HG02840 (cell line): ENCODE measurements around the gene EBPL.

ENCODE experiments used
- ATAC-seq: cut with Tn5 transposase; IDR thresholded peaks from one replicate; pipeline ENCODE4 v1.9.1; 2021; ENCODE audit warnings: mild to moderate bottlenecking, moderate library complexity, moderate number of reproducible peaks; ENCODE audit not compliant: unreplicated experiment, low FRiP score

Gene EBPL

DNA sequence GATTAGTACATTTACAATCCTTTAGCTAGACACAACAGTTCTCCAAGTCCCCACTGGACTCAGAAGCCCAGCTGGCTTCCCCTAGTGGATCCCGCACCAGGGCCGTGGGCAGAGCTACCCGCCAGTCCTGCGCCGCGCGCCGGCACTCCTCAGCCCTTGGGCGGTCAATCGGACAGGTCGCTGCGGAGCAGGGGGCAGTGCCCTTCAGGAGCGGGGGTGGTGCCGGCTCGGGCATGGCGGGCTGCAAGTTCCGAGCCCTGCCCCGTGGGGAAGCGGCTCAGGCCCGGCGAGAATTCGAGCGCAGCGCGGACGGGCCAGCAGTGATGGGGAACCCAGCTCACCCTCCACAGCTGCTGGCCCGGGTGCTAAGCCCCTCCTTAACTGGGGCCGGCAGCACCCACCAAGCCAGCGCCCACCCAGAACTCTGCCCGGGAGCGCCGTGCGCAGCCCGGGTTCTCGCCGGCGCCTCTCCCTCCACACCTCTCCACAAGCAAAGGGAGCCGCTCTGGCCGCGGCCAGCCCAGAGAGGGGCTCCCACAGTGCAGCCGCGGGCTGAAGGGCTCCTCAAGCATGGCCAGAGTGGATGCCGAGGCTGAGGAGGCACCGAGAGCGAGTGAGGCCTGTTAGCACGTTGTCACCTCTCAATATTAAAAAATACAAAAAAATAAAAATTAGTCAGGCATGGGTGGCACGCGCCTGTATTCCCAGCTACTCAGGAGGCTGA lies 12.9 kb downstream of the EBPL start:
- no peak for ATAC-seq

DNA sequence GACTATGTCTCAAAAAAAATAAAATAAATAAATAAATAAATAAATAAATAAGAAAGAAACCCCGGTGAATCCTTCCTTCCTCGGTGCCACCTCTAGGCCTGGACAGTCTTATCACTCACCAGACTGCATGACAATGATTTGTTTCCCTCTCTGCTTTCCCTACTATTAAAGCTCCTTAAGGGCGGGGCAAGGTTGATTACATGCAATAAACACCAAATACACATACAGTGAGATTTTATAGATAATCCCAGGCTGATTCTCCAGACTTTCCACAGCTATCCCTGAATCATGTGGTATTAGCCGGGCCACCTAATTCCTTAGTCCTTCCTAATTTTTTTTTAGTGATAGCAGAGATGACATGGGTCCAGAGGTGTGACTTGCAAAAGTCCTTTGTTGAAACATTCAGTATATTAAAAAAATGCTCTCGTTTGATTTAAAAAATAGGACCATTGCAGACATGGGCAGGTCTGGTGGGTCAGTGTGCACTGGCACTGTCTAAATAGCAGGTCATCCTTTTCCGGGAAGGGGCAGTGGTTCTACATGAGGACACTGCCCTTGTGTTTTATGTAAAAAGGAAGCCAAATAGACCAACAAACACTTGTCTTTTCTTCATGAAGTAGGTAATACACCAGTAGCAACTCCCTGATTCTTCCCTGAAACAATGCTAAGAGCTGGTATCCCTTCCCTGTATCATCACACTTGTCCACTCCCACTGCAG lies 14.5 kb downstream of the EBPL start:
- no peak for ATAC-seq

DNA sequence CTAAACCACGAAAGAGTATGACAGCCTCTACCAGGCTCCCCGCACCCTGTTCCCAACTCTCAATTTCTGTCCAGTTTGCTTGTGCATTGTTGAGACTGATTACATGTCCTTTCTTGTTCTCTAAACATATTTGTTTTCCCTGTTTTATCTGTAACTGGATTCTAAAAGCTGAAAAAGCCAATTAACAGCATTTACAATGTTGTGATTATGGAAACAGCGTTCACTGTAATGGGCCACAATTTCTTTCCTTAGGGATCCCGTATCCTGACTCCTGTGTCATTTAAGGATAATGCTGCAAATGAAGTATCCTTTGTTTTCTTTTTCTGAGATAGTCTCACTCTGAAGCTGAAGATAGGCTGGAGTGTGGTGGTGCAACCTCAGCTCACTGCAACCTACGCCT lies 20.5 kb downstream of the EBPL start:
- ATAC-seq, result no peak

DNA sequence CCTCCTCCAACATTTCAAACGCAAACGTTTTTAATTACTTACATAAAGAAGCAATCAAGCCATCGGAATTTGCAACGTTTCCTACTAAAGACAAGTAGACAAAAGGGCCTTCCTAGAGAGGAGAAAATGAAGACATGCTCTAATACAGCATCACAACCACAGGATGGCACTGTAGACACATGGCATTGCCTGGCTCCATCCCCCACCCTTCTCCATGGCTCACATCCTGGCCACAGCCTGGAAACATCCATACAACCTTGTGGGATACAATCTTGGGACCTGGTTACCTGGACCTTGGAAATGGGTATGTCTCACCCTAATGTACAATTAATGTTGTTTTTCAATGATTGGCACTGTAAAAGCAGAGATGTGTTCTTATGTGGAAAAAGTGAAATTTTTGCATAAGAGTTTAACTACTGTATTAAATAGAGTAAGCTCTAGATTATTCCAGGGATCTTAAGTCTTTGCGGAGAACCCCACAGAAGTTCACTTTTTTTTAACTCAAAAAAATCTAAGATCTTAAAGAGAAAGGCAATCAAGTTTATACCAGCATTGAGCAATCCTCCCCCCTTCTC lies 21.5 kb downstream of the EBPL start:
- no peak for ATAC-seq

DNA sequence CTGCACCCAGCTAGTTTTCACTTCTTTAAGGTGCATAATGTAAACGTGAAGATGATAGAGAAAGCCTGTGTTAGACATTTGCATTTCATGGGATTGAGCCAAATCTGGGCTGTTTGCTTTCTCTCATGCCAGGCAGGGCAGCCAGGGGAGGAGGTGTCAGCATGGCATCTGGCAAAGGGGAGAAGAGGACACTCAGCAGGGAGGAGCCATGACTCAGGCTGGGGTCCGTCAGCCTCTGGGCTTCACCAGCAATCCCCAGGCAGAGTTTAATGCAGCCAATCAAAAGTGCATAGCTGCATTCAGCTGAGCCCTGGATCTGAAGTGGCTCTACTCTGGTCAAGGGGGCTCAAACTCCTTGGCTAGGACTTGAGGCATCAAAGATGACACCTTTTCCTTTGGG lies 23.5 kb downstream of the EBPL start:
- ATAC-seq, result no peak

DNA sequence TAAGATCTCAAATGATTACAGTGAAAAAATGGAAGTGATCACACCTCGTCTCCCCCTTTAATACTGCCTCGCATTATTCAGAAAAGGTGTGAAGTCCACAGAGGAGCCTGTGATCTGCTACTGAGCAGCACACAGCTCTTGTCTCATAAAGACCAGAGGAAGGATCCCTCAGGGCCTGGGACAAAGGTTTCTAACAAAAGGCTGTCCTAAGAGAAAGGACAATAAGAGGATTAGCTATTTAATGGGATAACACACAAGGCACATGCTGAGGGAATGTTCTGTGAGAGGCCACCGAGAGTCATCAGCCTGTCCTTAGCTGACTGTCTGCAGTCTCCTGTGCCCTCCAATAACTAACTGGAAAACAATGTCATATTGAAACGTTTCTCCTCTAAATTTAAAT lies 26.7 kb downstream of the EBPL start:
- ATAC-seq, result no peak

DNA sequence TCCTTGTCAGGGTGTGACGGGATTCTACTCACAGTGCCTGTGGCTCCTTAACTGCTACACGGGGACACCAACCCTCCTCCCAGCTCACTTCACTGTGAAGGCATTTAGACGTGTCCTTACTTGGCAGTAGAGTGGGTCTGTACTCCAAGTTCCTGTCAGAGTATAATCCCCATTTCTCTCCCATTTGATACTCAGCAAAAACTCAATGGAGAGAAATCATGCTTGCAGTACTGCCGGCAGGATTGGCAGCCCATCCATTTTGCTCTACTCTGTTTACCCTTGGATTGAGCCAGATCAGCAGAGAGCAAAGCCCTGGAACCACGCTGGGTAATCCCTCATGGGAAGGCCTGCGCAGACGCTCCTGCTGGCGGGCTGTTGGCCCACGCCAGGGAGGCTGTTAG lies 34.0 kb downstream of the EBPL start:
- ATAC-seq, result no peak

DNA sequence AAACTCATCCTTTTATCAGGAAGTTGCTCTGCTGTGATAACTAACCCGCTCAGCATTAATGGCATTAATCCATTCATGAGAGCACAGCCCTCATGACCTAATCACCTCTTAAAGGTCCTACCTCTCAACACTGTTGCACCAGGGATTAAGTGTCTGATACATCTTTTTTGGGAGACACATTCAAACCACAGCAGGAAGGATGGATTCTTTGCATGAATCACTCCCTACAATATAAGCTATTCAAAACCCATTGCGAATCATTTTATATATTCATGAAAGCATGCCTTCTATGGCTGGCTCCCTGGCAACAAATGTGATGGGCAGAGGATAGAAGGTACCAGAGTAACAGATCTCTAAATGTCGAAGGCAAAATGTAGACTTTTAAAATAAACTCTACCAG lies 35.4 kb downstream of the EBPL start:
- no peak for ATAC-seq

DNA sequence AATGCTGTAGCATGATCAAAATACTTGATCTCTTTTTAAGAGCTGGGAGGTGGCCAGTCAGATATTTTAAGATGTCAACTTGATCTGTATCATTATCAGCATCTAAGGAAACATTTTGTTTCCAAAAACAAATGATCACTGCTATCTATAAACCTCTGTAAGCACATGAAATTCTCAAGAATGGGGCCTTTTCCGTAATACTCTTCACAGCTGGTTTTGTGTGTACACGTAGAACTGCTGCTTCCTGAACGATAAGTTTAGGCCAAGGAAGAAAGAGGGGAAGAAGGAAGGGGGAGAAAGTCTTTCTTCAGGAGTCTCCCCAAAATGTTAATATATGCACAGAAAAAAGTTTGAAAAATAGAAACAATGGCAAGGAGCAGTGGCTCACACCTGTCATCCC lies 37.3 kb downstream of the EBPL start:
- ATAC-seq, result no peak

DNA sequence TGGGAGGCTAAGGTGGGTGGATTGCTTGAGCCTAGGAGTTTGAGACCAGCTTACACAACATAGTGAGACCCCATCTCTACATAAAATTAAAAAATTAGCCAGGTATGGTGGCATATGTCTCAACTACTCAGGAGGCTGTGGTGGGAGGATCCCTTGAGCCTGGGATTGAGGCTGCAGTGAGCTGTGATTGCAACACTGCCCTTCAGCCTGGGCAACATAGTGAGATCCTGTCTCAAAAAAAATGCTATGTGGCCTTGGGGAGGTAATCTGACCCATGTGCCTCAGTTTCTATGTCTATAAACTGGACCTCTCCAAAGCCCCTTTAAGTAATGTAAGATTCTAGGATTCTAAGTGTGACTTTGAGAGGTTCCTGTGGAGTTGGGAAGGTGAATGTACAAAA lies 37.8 kb downstream of the EBPL start:
- ATAC-seq, result no peak

DNA sequence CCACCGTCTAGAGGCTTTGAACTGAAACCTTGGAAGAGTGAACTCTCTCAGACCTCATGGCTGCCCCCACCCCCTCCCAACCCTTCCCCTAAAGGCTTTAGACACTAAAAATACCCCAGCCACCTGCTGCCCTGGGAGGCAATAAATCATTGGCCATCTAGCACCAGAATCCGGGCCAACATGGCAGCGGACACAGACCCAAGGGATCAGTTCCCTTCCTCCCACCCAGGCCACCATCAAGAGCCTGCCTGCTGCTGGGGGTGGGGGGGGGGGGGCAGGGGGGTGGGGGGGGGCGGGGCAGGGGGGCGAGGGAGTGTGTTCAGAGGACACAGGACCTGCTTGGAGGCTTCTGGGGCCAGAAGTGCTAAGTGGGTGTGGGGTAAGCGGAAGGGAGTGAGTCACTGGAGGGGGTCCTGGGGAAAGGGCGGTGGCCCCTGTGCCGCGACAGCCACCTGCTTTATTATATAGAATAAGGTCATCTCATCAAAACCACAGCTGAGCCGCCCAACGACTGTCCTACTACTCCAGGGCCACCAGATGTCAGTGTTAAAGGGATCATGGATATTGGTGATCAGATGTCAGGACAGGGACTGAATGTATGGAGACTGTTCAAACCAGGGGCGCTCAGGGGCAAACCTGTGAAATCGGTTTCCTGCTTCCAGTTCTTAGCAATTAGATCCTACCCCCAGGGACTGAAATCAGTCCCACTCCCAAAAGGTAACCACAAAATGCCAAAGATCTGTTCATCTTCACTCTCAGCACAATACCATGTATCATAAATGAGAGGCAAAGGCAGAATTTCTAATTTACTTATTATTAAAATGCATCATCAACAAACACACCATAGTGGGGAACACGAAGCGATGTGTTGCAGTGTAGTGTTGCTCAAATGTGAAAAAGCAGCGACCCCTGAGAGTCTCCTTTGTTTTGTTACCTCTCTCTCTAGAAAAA lies 38.7 kb downstream of the EBPL start:
- no peak for ATAC-seq

DNA sequence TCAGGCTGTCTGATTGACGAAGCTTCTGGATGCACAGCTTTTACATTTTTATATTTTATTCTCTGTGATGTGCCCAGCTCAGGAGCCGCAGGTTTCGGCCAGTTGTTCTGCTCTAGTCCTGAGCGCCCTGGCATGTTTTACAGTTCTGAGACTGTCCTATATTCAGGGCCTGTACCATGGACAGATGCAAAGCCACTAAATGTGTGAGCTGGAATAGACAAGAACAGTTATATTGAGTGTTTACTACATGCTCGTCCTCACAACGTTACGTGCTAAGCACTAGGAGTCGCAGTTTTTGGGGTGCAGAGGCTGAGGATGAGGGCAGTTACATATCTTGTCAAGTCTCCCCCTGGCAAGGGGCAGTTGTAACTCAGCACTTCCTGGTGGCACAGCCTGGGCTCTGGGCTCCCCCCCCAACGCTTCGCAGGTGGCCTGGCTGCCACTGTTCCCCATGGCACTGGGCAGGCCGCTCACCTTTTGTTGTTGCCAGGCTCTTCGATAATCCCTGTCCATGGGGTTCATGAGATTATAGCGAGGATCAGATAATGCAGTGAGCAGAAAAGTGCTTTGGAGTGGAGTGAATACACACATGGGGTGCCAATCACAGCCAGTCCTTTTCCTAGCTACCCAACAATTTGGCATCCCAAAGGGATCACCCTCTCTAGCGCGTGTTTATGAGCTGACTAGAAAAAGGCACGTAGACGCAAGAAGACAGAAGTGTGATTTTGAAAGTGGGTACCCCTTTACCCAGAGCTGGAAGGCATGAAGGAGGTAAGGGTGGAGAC lies 39.5 kb downstream of the EBPL start:
- ATAC-seq, result no peak

DNA sequence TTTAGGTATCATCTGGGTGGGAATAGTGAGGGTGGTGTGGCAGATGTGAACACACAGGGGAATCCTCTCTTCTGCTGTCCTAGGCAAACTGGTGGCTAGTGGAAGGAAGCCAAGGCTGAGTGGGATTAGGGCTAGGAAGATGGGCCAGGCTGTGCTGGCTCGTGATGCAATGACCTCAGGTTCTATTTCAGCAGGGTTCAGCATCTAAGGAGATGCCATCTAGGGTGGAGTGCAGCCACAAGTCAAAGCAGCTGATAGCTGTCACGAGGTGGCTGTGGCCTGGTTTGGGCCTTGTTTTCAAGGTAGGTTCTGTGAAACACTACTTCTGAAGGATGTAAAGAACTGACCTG lies 41.3 kb downstream of the EBPL start:
- no peak for ATAC-seq

DNA sequence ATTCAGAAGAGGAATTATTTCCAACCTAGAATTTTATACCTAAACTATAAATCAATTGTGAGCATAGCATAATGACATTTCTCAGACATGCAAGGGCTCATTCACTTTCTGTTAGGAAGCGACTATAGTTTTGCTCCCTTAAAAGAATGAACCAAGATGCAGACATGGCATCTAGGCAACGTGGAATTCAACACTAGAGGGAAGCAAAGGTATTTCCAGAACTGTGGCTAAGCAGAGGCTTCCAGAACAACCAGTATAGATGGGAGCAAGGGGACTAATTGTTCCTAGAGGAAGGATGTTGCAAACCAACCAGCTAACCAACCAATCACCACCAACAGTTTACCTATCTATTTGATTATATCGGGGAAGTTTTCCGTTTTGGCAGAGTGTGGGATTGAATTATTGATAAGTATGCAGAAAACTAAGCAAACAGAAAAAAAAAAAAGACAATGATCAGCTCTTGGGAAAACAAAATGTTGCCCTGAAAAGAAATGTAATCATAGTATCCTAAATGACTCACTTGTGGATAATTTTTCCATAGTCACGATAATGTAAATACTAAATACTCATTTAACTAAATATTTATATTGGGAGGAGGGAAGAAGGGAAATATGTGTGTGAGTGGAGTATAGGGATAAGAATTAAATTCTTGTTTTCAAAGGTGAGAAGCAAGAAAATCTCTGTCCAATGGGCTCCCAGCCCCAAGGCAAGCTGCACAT lies 41.9 kb downstream of the EBPL start:
- no peak for ATAC-seq

DNA sequence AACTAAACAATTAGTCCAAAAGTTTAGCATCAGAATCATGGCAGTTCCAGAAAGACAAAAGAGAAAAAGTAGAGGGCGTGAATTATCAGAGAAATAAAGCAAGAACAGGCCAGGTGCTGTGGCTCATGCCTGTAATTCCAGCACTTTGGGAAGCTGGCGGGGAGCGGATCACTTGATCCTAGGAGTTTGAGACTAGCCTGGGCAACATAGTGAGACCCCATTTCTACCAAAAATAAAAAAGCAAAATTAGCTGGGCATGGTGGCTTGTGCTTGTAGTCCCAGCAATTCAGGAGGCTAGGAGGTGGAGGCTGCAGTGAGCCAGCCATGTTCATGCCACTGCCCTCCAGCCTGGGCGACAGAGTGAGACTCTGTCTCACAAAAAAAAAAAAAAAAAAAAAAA lies 44.6 kb downstream of the EBPL start:
- no peak for ATAC-seq

DNA sequence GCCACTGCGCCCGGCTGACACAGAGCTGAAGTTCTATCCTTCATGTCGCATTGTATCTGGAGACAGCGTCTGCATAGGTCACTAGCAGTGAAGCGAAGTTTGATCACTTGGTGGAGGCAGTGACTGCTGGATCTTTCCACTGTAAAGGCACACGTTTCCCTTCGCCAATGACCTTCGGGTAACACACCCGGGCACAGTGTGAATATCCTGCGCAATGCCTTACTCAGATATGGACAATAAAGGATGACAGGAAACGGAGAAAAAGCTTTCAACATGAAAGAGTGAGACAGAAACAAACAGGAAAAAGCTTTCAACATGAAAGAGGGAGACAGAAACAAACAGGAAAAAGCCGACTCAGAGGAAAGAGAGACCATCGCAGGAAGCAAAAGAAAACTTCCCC lies 45.8 kb downstream of the EBPL start:
- ATAC-seq, result no peak

DNA sequence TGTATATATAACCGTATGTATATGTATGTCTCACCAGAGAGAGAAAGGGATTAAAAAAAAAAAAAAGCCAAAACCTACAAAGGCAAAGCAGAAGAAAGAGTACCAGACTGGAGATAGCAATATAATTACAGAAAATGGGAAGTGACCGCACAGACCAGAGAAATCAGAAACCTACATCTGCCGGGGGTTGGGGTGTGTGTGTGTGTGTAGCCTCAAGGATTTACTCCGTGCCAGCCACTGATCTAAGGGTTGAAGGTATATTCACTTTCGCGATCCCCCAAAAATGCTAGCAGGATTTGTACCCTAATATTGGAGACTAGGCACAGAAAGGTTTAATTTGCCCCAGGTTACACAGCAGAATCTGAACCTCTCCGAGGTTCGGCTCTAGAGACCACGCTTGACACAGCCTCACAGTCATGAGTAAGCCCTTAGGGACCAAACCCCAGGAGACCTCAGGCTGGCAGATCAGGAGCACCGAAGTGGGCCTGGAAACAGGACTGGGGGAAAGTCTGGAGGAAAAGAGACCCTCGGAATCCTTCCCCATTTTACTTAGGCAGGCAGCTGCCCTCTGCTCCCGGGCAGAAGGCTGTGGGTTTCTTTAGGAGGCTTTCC lies 48.1 kb downstream of the EBPL start:
- ATAC-seq, result no peak

DNA sequence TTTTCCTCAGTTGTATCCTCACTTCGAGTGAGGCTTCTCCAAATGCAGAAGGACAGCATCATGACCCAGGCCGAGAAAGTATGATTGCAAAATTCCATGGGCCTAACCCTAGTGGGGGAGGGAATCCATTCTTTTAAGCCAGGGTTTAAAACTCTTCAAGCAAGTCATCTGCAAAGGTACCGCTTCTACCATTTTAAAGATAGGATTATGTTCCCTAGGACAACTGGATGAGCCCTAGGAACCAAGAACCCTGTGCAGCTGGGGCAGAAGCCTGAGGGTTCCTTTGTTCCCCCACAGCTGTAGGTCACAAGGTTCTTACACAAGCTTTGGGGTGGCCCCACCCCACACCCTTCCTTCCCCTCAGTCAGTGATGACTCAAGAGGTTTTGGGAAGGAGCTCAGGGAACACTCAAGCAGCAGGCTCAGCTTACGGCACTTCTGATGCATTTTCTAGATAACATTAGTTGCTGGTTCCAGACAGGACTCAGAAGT lies 49.4 kb downstream of the EBPL start:
- no peak for ATAC-seq

DNA sequence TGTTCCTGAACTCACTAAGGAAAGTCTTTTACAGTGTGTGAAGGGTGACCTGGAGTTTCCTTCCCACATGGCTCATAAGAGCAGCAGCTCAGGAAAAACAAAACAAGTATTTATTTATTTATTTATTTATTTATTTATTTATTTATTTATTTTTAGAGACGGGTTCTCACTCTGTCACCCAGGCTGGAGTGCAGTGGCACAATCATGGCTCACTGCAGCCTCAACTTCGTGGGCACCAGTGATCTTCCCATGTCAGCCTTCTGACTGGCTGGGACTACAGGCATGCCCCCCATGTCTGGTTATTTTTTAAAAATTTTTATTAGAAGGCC lies 52.6 kb downstream of the EBPL start:
- ATAC-seq, result no peak
